ENCODE data around the gene SEC14L2.

SEC14L2 gene

GRCh38 chr22:30405731-30406130, 8.9 kb downstream of the SEC14L2 start:
- Histone ChIP-seq H3K4me1 (ENCODE audit: low read length) (no peaks in the 10 kb centered on the region), H3K36me3 (replicated peaks; ENCODE audit: low read depth, low read length) (peaks cover 20% of the 10 kb centered on the region), H3K4me2 (ENCODE audit: low read length) (no peak overlapping the region), H4K20me1 (ENCODE audit: insufficient read depth, low read length) (peaks cover 3% of the 10 kb centered on the region; the same call in 1 of the 2 replicates), H3K9me3 (ENCODE audit: insufficient read depth, low read length) (no peaks in the 10 kb centered on the region), H3K9ac (ENCODE audit: low read length) (no peak overlapping the region), H3K27ac (ENCODE audit: low read length) (no peak overlapping the region), H2AFZ (ENCODE audit: low read depth, low read length) (no peak overlapping the region), H3K79me2 (ENCODE audit: low read length) (no peaks in the 10 kb centered on the region), H3K27me3 (ENCODE audit: low read depth, low read length) (no peaks in the 10 kb centered on the region), H3K4me3 (ENCODE audit: low read length) (no peak overlapping the region)
- TF ChIP-seq CTCF (IDR thresholded peaks at IDR 0.05; ENCODE audit: low read depth, low read length) = no peak
- no peak for TF ChIP-seq EZH2phosphoT487 (IDR thresholded peaks at IDR 0.05; ENCODE audit: low read depth)

- Histone ChIP-seq H3K9ac (ENCODE audit: low read length) (no peak overlapping the region), H3K4me2 (ENCODE audit: low read length) (no peak overlapping the region), H3K9me3 (ENCODE audit: insufficient read depth, low read length) (no peaks in the 10 kb centered on the region), H3K27ac (ENCODE audit: low read length) (no peak overlapping the region), H3K4me1 (ENCODE audit: low read length) (no peaks in the 10 kb centered on the region), H3K27me3 (ENCODE audit: low read depth, low read length) (no peaks in the 10 kb centered on the region), H2AFZ (ENCODE audit: low read depth, low read length) (no peak overlapping the region), H4K20me1 (ENCODE audit: insufficient read depth, low read length) (peaks cover 3% of the 10 kb centered on the region; the same call in 1 of the 2 replicates), H3K36me3 (replicated peaks; ENCODE audit: low read depth, low read length) (peaks cover 22% of the 10 kb centered on the region), H3K4me3 (ENCODE audit: low read length) (no peak overlapping the region), H3K79me2 (ENCODE audit: low read length) (no peaks in the 10 kb centered on the region)
- TF ChIP-seq EZH2phosphoT487 (IDR thresholded peaks at IDR 0.05; ENCODE audit: low read depth) = no peak
- no peak for TF ChIP-seq CTCF (IDR thresholded peaks at IDR 0.05; ENCODE audit: low read depth, low read length)
Observed at GRCh38 chr22:30406400-30406799, 9.6 kb downstream of the SEC14L2 start.

GRCh38 chr22:30408388-30409102, 11.7 kb downstream of the SEC14L2 start:
- TF ChIP-seq EZH2phosphoT487 (IDR thresholded peaks at IDR 0.05; ENCODE audit: low read depth) (no peak), CTCF (IDR thresholded peaks at IDR 0.05; ENCODE audit: low read depth, low read length) (no peak)
- H3K27ac ChIP-seq (ENCODE audit: low read length) = no peak overlapping the region
- H3K4me2 ChIP-seq (ENCODE audit: low read length) = no peak overlapping the region
- H3K9me3 ChIP-seq (ENCODE audit: insufficient read depth, low read length) = no peaks in the 10 kb centered on the region
- H3K79me2 ChIP-seq (ENCODE audit: low read length) = no peaks in the 10 kb centered on the region
- no peak overlapping the region for H2AFZ ChIP-seq (ENCODE audit: low read depth, low read length)
- no peak overlapping the region for H3K9ac ChIP-seq (ENCODE audit: low read length)
- no peaks in the 10 kb centered on the region for H3K27me3 ChIP-seq (ENCODE audit: low read depth, low read length)
- H3K36me3 ChIP-seq (replicated peaks; ENCODE audit: low read depth, low read length) = peaks cover 32% of the 10 kb centered on the region
- H3K4me1 ChIP-seq (ENCODE audit: low read length) = no peaks in the 10 kb centered on the region
- H3K4me3 ChIP-seq (ENCODE audit: low read length) = no peak overlapping the region
- peaks cover 3% of the 10 kb centered on the region; the same call in 1 of the 2 replicates for H4K20me1 ChIP-seq (ENCODE audit: insufficient read depth, low read length)

DNA sequence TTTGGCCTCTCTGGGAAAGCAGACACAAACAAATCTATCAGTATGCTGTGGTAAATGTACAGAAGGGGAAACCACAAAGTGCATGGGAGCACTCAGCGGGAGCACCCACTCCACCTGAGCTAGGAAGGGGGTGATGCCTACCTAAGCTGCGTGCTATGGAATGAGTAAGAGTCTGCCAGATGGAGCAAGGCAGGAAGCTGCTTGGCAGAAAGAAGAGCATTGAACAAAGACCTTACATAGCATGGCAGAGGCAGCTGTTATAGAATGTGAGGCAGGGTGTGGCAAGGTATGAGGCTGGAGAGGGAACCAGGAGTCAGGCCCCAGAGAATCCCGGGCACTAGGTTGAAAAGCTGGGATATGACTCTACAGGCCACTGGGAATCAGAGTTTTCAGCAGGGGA, 15.0 kb downstream of the SEC14L2 start:
- Histone ChIP-seq H3K27ac (ENCODE audit: low read length) (no peak overlapping the region), H3K4me3 (ENCODE audit: low read length) (no peak overlapping the region), H2AFZ (ENCODE audit: low read depth, low read length) (no peak overlapping the region), H3K79me2 (ENCODE audit: low read length) (no peaks in the 10 kb centered on the region), H3K4me1 (ENCODE audit: low read length) (no peaks in the 10 kb centered on the region), H3K9me3 (ENCODE audit: insufficient read depth, low read length) (no peaks in the 10 kb centered on the region), H3K9ac (ENCODE audit: low read length) (no peak overlapping the region), H4K20me1 (ENCODE audit: insufficient read depth, low read length) (peaks cover 3% of the 10 kb centered on the region; the same call in 1 of the 2 replicates), H3K27me3 (ENCODE audit: low read depth, low read length) (no peaks in the 10 kb centered on the region), H3K4me2 (ENCODE audit: low read length) (no peak overlapping the region), H3K36me3 (replicated peaks; ENCODE audit: low read depth, low read length) (peaks cover 54% of the 10 kb centered on the region)
- TF ChIP-seq EZH2phosphoT487 (IDR thresholded peaks at IDR 0.05; ENCODE audit: low read depth) (no peak), CTCF (IDR thresholded peaks at IDR 0.05; ENCODE audit: low read depth, low read length) (no peak)

All from OCI-LY3 (cell line).